HepG2 (cell line): ENCODE data around the gene HEXD. TPM values are rescaled to one million over a fixed set of nuclear protein-coding genes. Genes with fewer than 3 reads are reported as not detected.
A peak's percentile ranks its signal among the peaks of the same experiment; 100 is the strongest.

Experiments used
- AGO1 ChIP-seq: fragments of 200-400 bp; formaldehyde crosslinking; IDR thresholded peaks from 2 replicates; pipeline ENCODE4 v1.6.1; 2017; ENCODE audit warnings: mild to moderate bottlenecking, low read depth, low read length, moderate library complexity; ENCODE audit not compliant: poor library complexity, severe bottlenecking
- ATF7-NPFF ChIP-seq: sonication (generic); formaldehyde crosslinking; IDR thresholded peaks from 2 replicates; pipeline ENCODE4 v1.8.1; 2023; ENCODE audit warnings: mild to moderate bottlenecking, low read depth, missing genetic modification reagents, moderate library complexity
- ERF ChIP-seq: IDR thresholded peaks from 2 replicates; pipeline ENCODE4 v1.6.1; 2018; ENCODE audit warnings: missing biosample characterization, missing genetic modification reagents
- GLMP ChIP-seq: sonication (generic); formaldehyde crosslinking; IDR thresholded peaks from 2 replicates; pipeline ENCODE4 v1.9.0; 2021; ENCODE audit warnings: missing genetic modification reagents, mild to moderate bottlenecking, borderline replicate concordance
- HOMEZ ChIP-seq: IDR thresholded peaks from 2 replicates; pipeline ENCODE4 v1.6.1; 2016; ENCODE audit warnings: low read depth
- NRL ChIP-seq: sonication (generic); formaldehyde crosslinking; IDR thresholded peaks from 2 replicates; pipeline ENCODE4 v1.5.0; 2020; ENCODE audit warnings: missing genetic modification reagents, mild to moderate bottlenecking, moderate library complexity, borderline replicate concordance
- PCBP2 ChIP-seq: fragments of 200-400 bp; formaldehyde crosslinking; optimal IDR thresholded peaks from 2 replicates; pipeline ENCODE3; 2018; ENCODE audit warnings: low read length, low read depth; ENCODE audit not compliant: poor library complexity, severe bottlenecking
- POLR2G ChIP-seq: fragments of 200-400 bp; formaldehyde crosslinking; IDR thresholded peaks from 2 replicates; pipeline ENCODE4 v1.6.1; 2018; ENCODE audit warnings: mild to moderate bottlenecking, low read depth, low read length, moderate library complexity
- PPARG ChIP-seq: conservative IDR thresholded peaks from 2 replicates; pipeline ENCODE4 v1.6.1; 2016; ENCODE audit warnings: missing biosample characterization, missing genetic modification reagents
- PREB ChIP-seq: sonication (generic); formaldehyde crosslinking; IDR thresholded peaks from 2 replicates; pipeline ENCODE4 v1.4.0; 2020; ENCODE audit warnings: missing genetic modification reagents
- RBFOX2 ChIP-seq: fragments of 200-400 bp; formaldehyde crosslinking; IDR thresholded peaks from 2 replicates; pipeline ENCODE4 v1.6.1; 2017; ENCODE audit warnings: low read depth, mild to moderate bottlenecking, low read length
- SMARCE1 ChIP-seq: fragments of 450-650 bp; IDR thresholded peaks from 2 replicates; pipeline ENCODE4 v1.6.1; 2017; ENCODE audit warnings: borderline replicate concordance
- SMYD3 ChIP-seq: sonication (generic); formaldehyde crosslinking; IDR thresholded peaks from 2 replicates; pipeline ENCODE4 v1.8.1; 2023; ENCODE audit warnings: mild to moderate bottlenecking, missing genetic modification reagents
- ZKSCAN5 ChIP-seq: sonication (generic); formaldehyde crosslinking; IDR thresholded peaks from 2 replicates; pipeline ENCODE4 v1.5.1; 2020; ENCODE audit warnings: mild to moderate bottlenecking, missing genetic modification reagents
- ZNF687 ChIP-seq: sonication (generic); formaldehyde crosslinking; IDR thresholded peaks from 2 replicates; pipeline ENCODE4 v1.5.1; 2020; ENCODE audit warnings: mild to moderate bottlenecking, missing genetic modification reagents, moderate library complexity
- ZNF740 ChIP-seq: sonication (generic); formaldehyde crosslinking; IDR thresholded peaks from 2 replicates; pipeline ENCODE4 v1.4.0; 2020; ENCODE audit warnings: missing genetic modification reagents
- ZSCAN5A ChIP-seq: sonication (generic); formaldehyde crosslinking; IDR thresholded peaks from 2 replicates; pipeline ENCODE4 v1.8.0; 2022; ENCODE audit warnings: mild to moderate bottlenecking, missing genetic modification reagents, borderline replicate concordance
- polyA plus RNA-seq, 8 experiments: library from polyadenylated mRNA; depleted of rRNA in 3 of 8; stranded (reverse) in 7 of 8; unstranded in 1 of 8; fragments of >200 nt; fragmentation: Illumina TruSeq in 4 of 8; extraction: Trizol in 4 of 8; gene quantifications; 2 replicates each; pipeline versions ENCODE4 v1.2.1 to v1.2.3, GENCODE V29; 2011 to 2016; ENCODE audit warnings: low read depth in 4 of 8, missing spikeins in 1 of 8, mixed read lengths in 1 of 8; ENCODE audit not compliant: insufficient read depth in 1 of 8
- total RNA-seq, 5 experiments: library from RNA; depleted of rRNA; stranded (reverse); fragments of >200 nt; fragmentation: Illumina TruSeq; extraction: Trizol; gene quantifications; 2 replicates each; pipeline ENCODE4 v1.2.3, GENCODE V29; 2016; ENCODE audit warnings: low read depth in 1 of 5

The HEXD gene
- total and polyA plus RNA-seq, 2 of the 13 experiments (the other 11 are each of a cell fraction or from before 2014, with no cell fraction given): 22.3 to 41.8 TPM

- TF ChIP-seq GLMP (CRISPR knock-in tag): no peak
- peak; percentile 57 for TF ChIP-seq AGO1
- TF ChIP-seq PREB (CRISPR knock-in tag): no peak
- TF ChIP-seq ATF7-NPFF: no peak
- TF ChIP-seq RBFOX2: peak; percentile 76
- TF ChIP-seq POLR2G: peak; percentile 5; the same call in 1 of the 2 replicates
- no peak for TF ChIP-seq PPARG (CRISPR knock-in tag)
- TF ChIP-seq ZNF740 (CRISPR knock-in tag): peak; percentile 80
- 0 out of 2 replicates have a peak, but pooled peaks have one; percentile 14 for TF ChIP-seq ZNF687 (CRISPR knock-in tag)
- TF ChIP-seq NRL (CRISPR knock-in tag): no peak; the same call in 1 of the 2 replicates
- no peak for TF ChIP-seq SMARCE1
- TF ChIP-seq PCBP2: peak; percentile 2
- no peak for TF ChIP-seq HOMEZ (CRISPR knock-in tag)
- no peak for TF ChIP-seq ERF (CRISPR knock-in tag)
- TF ChIP-seq SMYD3 (CRISPR knock-in tag): no peak
- TF ChIP-seq ZSCAN5A: no peak
- TF ChIP-seq ZKSCAN5: no peak
- TF ChIP-seq, all 625 proteins: peak for 11
These were observed 23.7 kb downstream of the HEXD start (continued) for GRCh38 chr17:82441691-82442487.
